Keratinocyte (primary cell): ENCODE results near the gene LRRC4C. TPM values are rescaled to one million over a fixed set of nuclear protein-coding genes. Genes with fewer than 3 reads are reported as not detected.

ENCODE experiments used
- DNase-seq: peaks from one replicate; pipeline ENCODE4 v3.0.0-alpha.2; 2011; ENCODE audit warnings: low read depth, missing footprints, low spot score
- FAIRE-seq: peaks from 2 replicates; lab custom pipeline; 2011; peaks lifted over from hg19 to GRCh38; lab: Jason Lieb, UNC
- H2AFZ ChIP-seq: 2 replicates; pipeline ENCODE4 v1.6.0; 2012; ENCODE audit warnings: low read length, control low read depth, inconsistent platforms; ENCODE audit not compliant: control insufficient read depth
- H3K27ac ChIP-seq: 2 replicates; pipeline ENCODE4 v1.5.1; 2011; ENCODE audit warnings: low read length; ENCODE audit not compliant: control insufficient read depth, insufficient read depth
- H3K27me3 ChIP-seq: 3 replicates; pipeline ENCODE4 v1.6.0; 2011; ENCODE audit warnings: low read length; ENCODE audit not compliant: control insufficient read depth, insufficient read depth; ENCODE audit errors: extremely low read depth
- H3K36me3 ChIP-seq, 2 experiments: 2 replicates in 1 of 2; 3 replicates in 1 of 2; pipeline ENCODE4 v1.5.1; 2011; ENCODE audit warnings: low read length in 2 of 2, mild to moderate bottlenecking in 1 of 2; ENCODE audit not compliant: control insufficient read depth in 2 of 2, insufficient read depth in 2 of 2; ENCODE audit errors: extremely low read depth in 1 of 2
- H3K4me1 ChIP-seq: 3 replicates; pipeline ENCODE4 v1.5.1; 2011; ENCODE audit warnings: low read length; ENCODE audit not compliant: control insufficient read depth, insufficient read depth; ENCODE audit errors: extremely low read depth
- H3K4me2 ChIP-seq: 3 replicates; pipeline ENCODE4 v1.6.0; 2011; ENCODE audit warnings: low read depth, low read length; ENCODE audit not compliant: control insufficient read depth, insufficient read depth; ENCODE audit errors: extremely low read depth
- H3K4me3 ChIP-seq, 3 experiments: fragments of 200-600 bp in 1 of 3; sonication (generic) in 1 of 3; 2 replicates in 2 of 3; 3 replicates in 1 of 3; pipeline ENCODE4 v1.5.1; 2011 to 2016; ENCODE audit warnings: low read length in 3 of 3, mild to moderate bottlenecking in 3 of 3, control low read depth in 2 of 3, inconsistent platforms in 1 of 3, low read depth in 1 of 3, mixed read lengths in 1 of 3, mixed run types in 1 of 3, moderate library complexity in 1 of 3; ENCODE audit not compliant: control insufficient read depth in 2 of 3, insufficient read depth in 2 of 3; ENCODE audit errors: extremely low read depth in 1 of 3
- H3K79me2 ChIP-seq: 2 replicates; pipeline ENCODE4 v1.6.0; 2012; ENCODE audit warnings: low read length; ENCODE audit not compliant: control insufficient read depth, insufficient read depth
- H3K9ac ChIP-seq: 3 replicates; pipeline ENCODE4 v1.6.0; 2011; ENCODE audit warnings: low read length; ENCODE audit not compliant: control insufficient read depth, insufficient read depth; ENCODE audit errors: extremely low read depth
- H3K9me1 ChIP-seq: 3 replicates; pipeline ENCODE4 v1.6.0; 2011; ENCODE audit warnings: low read length; ENCODE audit not compliant: control insufficient read depth, insufficient read depth; ENCODE audit errors: extremely low read depth
- H3K9me3 ChIP-seq: 2 replicates; pipeline ENCODE4 v1.5.1; 2012; ENCODE audit warnings: low read depth, low read length; ENCODE audit not compliant: control insufficient read depth
- H4K20me1 ChIP-seq: 3 replicates; pipeline ENCODE4 v1.6.0; 2011; ENCODE audit warnings: low read length; ENCODE audit not compliant: control insufficient read depth, insufficient read depth; ENCODE audit errors: extremely low read depth
- EZH2 ChIP-seq: IDR thresholded peaks from one replicate; pipeline ENCODE4 v1.6.1; 2012; ENCODE audit warnings: inconsistent platforms, mild to moderate bottlenecking, low read length, moderate library complexity
- dilution Hi-C: fragments of 300-500 bp; cut with MboI; formaldehyde crosslinking; loops from one replicate; pipeline ENCODE4 v1.7.0; 2020; ENCODE audit warnings: low sequenced_read_pairs; ENCODE audit not compliant: extremely low pct_ligation_motif_present
- polyA plus RNA-seq, 5 experiments: library from polyadenylated mRNA; depleted of rRNA in 3 of 5; stranded (reverse) in 3 of 5; stranded (forward) in 1 of 5; unstranded in 1 of 5; fragments of >200 nt; gene quantifications; 1 replicate in 1 of 5; 2 replicates in 3 of 5; 3 replicates in 1 of 5; pipeline versions ENCODE4 v1.2.1 to v1.2.3, GENCODE V29; 2011 to 2012; ENCODE audit warnings: missing spikeins in 2 of 5, low read depth in 1 of 5, low replicate concordance in 1 of 5
- TF ChIP-seq, protein P1 (sequence below), 3 experiments: IDR thresholded peaks in 1 of 3; conservative IDR thresholded peaks in 1 of 3; optimal IDR thresholded peaks in 1 of 3; 2 replicates in 2 of 3; 3 replicates in 1 of 3; pipeline versions ENCODE3 to v1.5.1; 2011; ENCODE audit warnings: low read length in 3 of 3, mild to moderate bottlenecking in 3 of 3, moderate library complexity in 2 of 3, control low read depth in 1 of 3, inconsistent platforms in 1 of 3; ENCODE audit not compliant: insufficient read depth in 2 of 3; ENCODE audit errors: extremely low read depth in 1 of 3

LRRC4C gene
- polyA plus RNA-seq, 1 donor (not counting 4 experiments of a cell fraction or from before 2014, with no cell fraction given) = not detected

DNA sequence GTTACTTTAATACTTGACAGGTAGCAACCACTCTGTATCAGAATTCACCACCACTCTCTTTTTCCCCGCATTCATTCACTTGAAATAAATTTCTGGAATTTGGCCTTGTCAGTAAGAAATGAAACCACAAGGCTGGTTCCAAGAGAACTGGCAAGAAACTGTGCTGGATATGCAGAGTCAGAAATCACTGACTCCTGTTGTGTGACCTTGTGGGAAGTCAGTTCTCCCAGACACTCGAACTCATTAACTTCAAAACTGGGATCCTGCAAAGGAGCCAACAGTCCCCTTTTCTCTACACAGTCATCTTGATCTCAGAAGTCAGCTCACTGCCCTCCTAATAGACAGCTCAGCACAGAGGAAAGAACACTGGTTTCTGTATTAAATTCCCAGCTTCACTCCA, 142.7 kb downstream of the LRRC4C start:
- Histone ChIP-seq H3K79me2 (no peaks in the 10 kb centered on the region), H3K4me1 (no peaks in the 10 kb centered on the region), H3K9me1 (no peaks in the 10 kb centered on the region), H3K27ac (no peak overlapping the region), H4K20me1 (no peaks in the 10 kb centered on the region), H2AFZ (no peak overlapping the region), H3K4me2 (no peak overlapping the region), H3K27me3 (no peaks in the 10 kb centered on the region), H3K9me3 (no peaks in the 10 kb centered on the region), H3K9ac (no peak overlapping the region), H3K4me3 (no peak overlapping the region), H3K36me3 (no peaks in the 10 kb centered on the region)
- TF ChIP-seq, protein P1, sequence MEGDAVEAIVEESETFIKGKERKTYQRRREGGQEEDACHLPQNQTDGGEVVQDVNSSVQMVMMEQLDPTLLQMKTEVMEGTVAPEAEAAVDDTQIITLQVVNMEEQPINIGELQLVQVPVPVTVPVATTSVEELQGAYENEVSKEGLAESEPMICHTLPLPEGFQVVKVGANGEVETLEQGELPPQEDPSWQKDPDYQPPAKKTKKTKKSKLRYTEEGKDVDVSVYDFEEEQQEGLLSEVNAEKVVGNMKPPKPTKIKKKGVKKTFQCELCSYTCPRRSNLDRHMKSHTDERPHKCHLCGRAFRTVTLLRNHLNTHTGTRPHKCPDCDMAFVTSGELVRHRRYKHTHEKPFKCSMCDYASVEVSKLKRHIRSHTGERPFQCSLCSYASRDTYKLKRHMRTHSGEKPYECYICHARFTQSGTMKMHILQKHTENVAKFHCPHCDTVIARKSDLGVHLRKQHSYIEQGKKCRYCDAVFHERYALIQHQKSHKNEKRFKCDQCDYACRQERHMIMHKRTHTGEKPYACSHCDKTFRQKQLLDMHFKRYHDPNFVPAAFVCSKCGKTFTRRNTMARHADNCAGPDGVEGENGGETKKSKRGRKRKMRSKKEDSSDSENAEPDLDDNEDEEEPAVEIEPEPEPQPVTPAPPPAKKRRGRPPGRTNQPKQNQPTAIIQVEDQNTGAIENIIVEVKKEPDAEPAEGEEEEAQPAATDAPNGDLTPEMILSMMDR (optimal IDR thresholded peaks at IDR 0.05 in 1 of 3, IDR thresholded peaks at IDR 0.05 in 1 of 3, conservative IDR thresholded peaks at IDR 0.05 in 1 of 3; ENCODE audit: extremely low read depth in 1 of 3, insufficient read depth in 2 of 3, low read length in 3 of 3) = no peak
- TF ChIP-seq EZH2 = no peak
- FAIRE-seq = no peak
- DNase-seq = no peak
- dilution Hi-C loops = no loop called here

DNA sequence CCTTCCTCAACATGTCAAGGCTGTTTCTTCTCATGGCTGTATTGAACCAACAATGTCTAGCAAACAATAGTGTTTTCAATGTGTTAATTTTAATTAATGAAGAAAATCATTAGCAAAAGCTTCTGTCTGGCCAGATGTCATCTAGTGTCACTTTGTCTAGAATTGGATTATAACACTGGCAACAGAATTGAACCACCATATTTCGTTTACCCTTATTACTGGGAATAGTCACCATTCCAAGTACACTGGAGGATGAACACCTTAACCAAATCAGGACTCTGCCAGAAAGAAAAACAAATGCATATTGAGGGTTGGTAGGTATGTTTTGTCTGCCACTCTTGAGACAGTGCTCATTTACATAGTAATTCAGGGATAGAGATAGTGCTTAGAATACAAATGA, 146.2 kb downstream of the LRRC4C start:
- H3K79me2 ChIP-seq = no peaks in the 10 kb centered on the region
- H3K4me2 ChIP-seq = no peak overlapping the region
- H3K9me3 ChIP-seq = no peaks in the 10 kb centered on the region
- dilution Hi-C loops = no loop called here
- no peaks in the 10 kb centered on the region for H3K4me1 ChIP-seq
- no peak for DNase-seq
- H3K36me3 ChIP-seq = no peaks in the 10 kb centered on the region
- H3K9me1 ChIP-seq = no peaks in the 10 kb centered on the region
- H4K20me1 ChIP-seq = no peaks in the 10 kb centered on the region
- FAIRE-seq = no peak
- no peak for TF ChIP-seq EZH2
- TF ChIP-seq, protein P1 (optimal IDR thresholded peaks at IDR 0.05 in 1 of 3, IDR thresholded peaks at IDR 0.05 in 1 of 3, conservative IDR thresholded peaks at IDR 0.05 in 1 of 3; ENCODE audit: extremely low read depth in 1 of 3, insufficient read depth in 2 of 3, low read length in 3 of 3) = no peak
- H3K27me3 ChIP-seq = no peaks in the 10 kb centered on the region
- no peak overlapping the region for H3K27ac ChIP-seq
- H2AFZ ChIP-seq = no peak overlapping the region
- no peak overlapping the region for H3K9ac ChIP-seq
- H3K4me3 ChIP-seq = no peak overlapping the region
